ACHN (cell line): ENCODE data around the gene TMEM151A.

Experiments used
- DNase-seq: peaks from one replicate; pipeline ENCODE4 v3.0.0-alpha.2; 2015
- in situ Hi-C: cut with HindIII; loops from 2 replicates; pipeline ENCODE4 v1.10.0; 2017; ENCODE audit warnings: low sequenced_read_pairs, low pct_ligation_motif_present, low pct_unique_long_range_greater_than_20kb

Gene TMEM151A

GRCh38 chr11:66339686-66340483, 48.2 kb downstream of the TMEM151A start:
- in situ Hi-C loops, result no loop called here
- DNase-seq, result no peak

GRCh38 chr11:66340596-66341501, 49.2 kb downstream of the TMEM151A start:
- no peak for DNase-seq
- in situ Hi-C loops, result no loop called here

GRCh38 chr11:66341502-66342126, 49.9 kb downstream of the TMEM151A start:
- DNase-seq, result no peak
- in situ Hi-C loops, result no loop called here

GRCh38 chr11:66343176-66343575, 51.5 kb downstream of the TMEM151A start:
- in situ Hi-C loops, result no loop called here
- no peak for DNase-seq

- DNase-seq, result peak; percentile 95
- in situ Hi-C loops, result no loop called here
These were observed 53.0 kb downstream of the TMEM151A start, which contains the start of gene BRMS1 for GRCh38 chr11:66344550-66345315. TSS of gene BRMS1 (minus strand) at chr11:66345104. CDS start at chr11:66342234, 2,870 bp downstream.

GRCh38 chr11:66345316-66345649, 53.6 kb downstream of the TMEM151A start:
- no peak for DNase-seq
- in situ Hi-C loops, result no loop called here
